SJCRH30 (cell line): ENCODE data around the gene PTOV1. TPM values are rescaled to one million over a fixed set of nuclear protein-coding genes. Genes with fewer than 3 reads are reported as not detected.
"Not testable (repeated sequence)": the region's sequence is repeated elsewhere in the genome, so short reads cannot be mapped to it uniquely, and the experiment has no call there.

Experiments
- DNase-seq, 2 experiments: peaks; one replicate each; pipeline ENCODE4 v3.0.0-alpha.2; 2015 to 2020
- H3K27ac ChIP-seq: fragments of 250-450 bp; sonication (Bioruptor Pico); 2 replicates; pipeline ENCODE4 v1.5.1; 2020; ENCODE audit warnings: mild to moderate bottlenecking, moderate library complexity
- H3K27me3 ChIP-seq: fragments of 250-450 bp; sonication (Bioruptor Pico); 2 replicates; pipeline ENCODE4 v1.5.1; 2020; ENCODE audit warnings: mild to moderate bottlenecking, moderate library complexity
- H3K36me3 ChIP-seq: fragments of 250-450 bp; sonication (Bioruptor Pico); 2 replicates; pipeline ENCODE4 v1.5.1; 2020; ENCODE audit warnings: mild to moderate bottlenecking, moderate library complexity
- H3K4me1 ChIP-seq: fragments of 250-450 bp; sonication (Bioruptor Pico); 2 replicates; pipeline ENCODE4 v1.5.1; 2020; ENCODE audit warnings: mild to moderate bottlenecking, moderate library complexity
- H3K4me3 ChIP-seq: fragments of 250-450 bp; sonication (Bioruptor Pico); 2 replicates; pipeline ENCODE4 v1.5.1; 2020; ENCODE audit warnings: mild to moderate bottlenecking, moderate library complexity
- H3K9me3 ChIP-seq: fragments of 250-450 bp; sonication (Bioruptor Pico); replicated peaks from 2 replicates; pipeline ENCODE4 v1.5.1; 2020; ENCODE audit warnings: mild to moderate bottlenecking, moderate library complexity
- total RNA-seq: library from RNA; depleted of rRNA; stranded (reverse); fragments of >200 nt; shearing (Covaris generic); gene quantifications from 2 replicates; pipeline ENCODE4 v1.2.3, GENCODE V29; 2014

PTOV1 gene
- total RNA-seq, 1 experiment from 2014 or later = 91.2 TPM

- DNase-seq = no peak
- no peak overlapping the region for H3K4me3 ChIP-seq
Measured at GRCh38 chr19:49811328-49811727, 39.6 kb upstream of the PTOV1 start.

GRCh38 chr19:49812452-49812996, 38.4 kb upstream of the PTOV1 start:
- no peaks in the 10 kb centered on the region for H3K27me3 ChIP-seq
- peaks cover 3% of the 10 kb centered on the region; the same call in 1 of the 2 replicates for H3K4me1 ChIP-seq
- peak overlapping the region; percentile 75 for H3K27ac ChIP-seq
- H3K4me3 ChIP-seq = peak overlapping the region; percentile 71
- no peaks in the 10 kb centered on the region for H3K9me3 ChIP-seq
- H3K36me3 ChIP-seq = no peaks in the 10 kb centered on the region
- no peak for DNase-seq

More at GRCh38 chr19:49811328-49811727, 39.6 kb upstream of the PTOV1 start:
- Histone ChIP-seq H3K27me3 (no peaks in the 10 kb centered on the region), H3K36me3 (peaks cover 2% of the 10 kb centered on the region; the same call in 1 of the 2 replicates), H3K9me3 (no peaks in the 10 kb centered on the region), H3K4me1 (peaks cover 3% of the 10 kb centered on the region; the same call in 1 of the 2 replicates), H3K27ac (no peak overlapping the region)

GRCh38 chr19:49812997-49813861, 37.7 kb upstream of the PTOV1 start, which contains the start of gene FUZ:
FUZ (minus strand) TSS chr19:49813292; CDS start chr19:49813106, 186 bp downstream.
- H3K36me3 ChIP-seq = no peaks in the 10 kb centered on the region
- peaks cover 3% of the 10 kb centered on the region; the same call in 1 of the 2 replicates for H3K4me1 ChIP-seq

GRCh38 chr19:49814010-49814409, 36.9 kb upstream of the PTOV1 start:
- Histone ChIP-seq H3K4me1 (peaks cover 3% of the 10 kb centered on the region; the same call in 1 of the 2 replicates), H3K27ac (no peak overlapping the region)

More at GRCh38 chr19:49812997-49813861, 37.7 kb upstream of the PTOV1 start, which contains the start of gene FUZ:
- peak; percentile 98 to 99 for DNase-seq
- H3K27me3 ChIP-seq = no peaks in the 10 kb centered on the region
- peak within 1 kb of the TSS; percentile 75 for H3K27ac ChIP-seq
- H3K4me3 ChIP-seq = peak within 1 kb of the TSS; percentile 71
- no peaks in the 10 kb centered on the region for H3K9me3 ChIP-seq

GRCh38 chr19:49816590-49816989, 34.4 kb upstream of the PTOV1 start:
- no peaks in the 10 kb centered on the region for H3K36me3 ChIP-seq
- H3K27ac ChIP-seq = no peak overlapping the region
- DNase-seq = no peak
- no peaks in the 10 kb centered on the region for H3K27me3 ChIP-seq
- H3K4me1 ChIP-seq = peaks cover 3% of the 10 kb centered on the region; the same call in 1 of the 2 replicates
- no peaks in the 10 kb centered on the region for H3K9me3 ChIP-seq
- no peak overlapping the region for H3K4me3 ChIP-seq

More at GRCh38 chr19:49814010-49814409, 36.9 kb upstream of the PTOV1 start:
- Histone ChIP-seq H3K4me3 (peak overlapping the region; percentile 71), H3K9me3 (no peaks in the 10 kb centered on the region), H3K27me3 (no peaks in the 10 kb centered on the region), H3K36me3 (no peaks in the 10 kb centered on the region)
- no peak for DNase-seq

- Histone ChIP-seq H3K27me3 (no peaks in the 10 kb centered on the region), H3K36me3 (no peaks in the 10 kb centered on the region), H3K9me3 (no peaks in the 10 kb centered on the region), H3K4me3 (peak within 1 kb of the TSS; percentile 89), H3K4me1 (peaks cover 3% of the 10 kb centered on the region; the same call in 1 of the 2 replicates), H3K27ac (peak within 1 kb of the TSS; percentile 73)
- peak; percentile 84 to 88 for DNase-seq
Measured at GRCh38 chr19:49817964-49818648, 32.9 kb upstream of the PTOV1 start, which contains the start of gene MED25. MED25 (plus strand) TSS chr19:49818289; CDS start chr19:49818342, 53 bp downstream.

- DNase-seq = no peak
- Histone ChIP-seq H3K4me3 (peak overlapping the region; percentile 89), H3K4me1 (peaks cover 3% of the 10 kb centered on the region; the same call in 1 of the 2 replicates), H3K9me3 (no peaks in the 10 kb centered on the region), H3K27ac (peak overlapping the region; percentile 73), H3K27me3 (no peaks in the 10 kb centered on the region), H3K36me3 (0 out of 2 replicates have a peak, but pooled peaks cover 3% of the 10 kb centered on the region)
Measured at GRCh38 chr19:49818649-49819370, 32.1 kb upstream of the PTOV1 start.

- H3K4me1 ChIP-seq, DNase-seq, H3K27ac ChIP-seq, H3K9me3 ChIP-seq, H3K36me3 ChIP-seq, H3K27me3 ChIP-seq, H3K4me3 ChIP-seq: not testable (repeated sequence)
Measured at GRCh38 chr19:49819452-49820115, 31.4 kb upstream of the PTOV1 start.

- Histone ChIP-seq H3K9me3 (no peaks in the 10 kb centered on the region), H3K36me3 (peaks cover 3% of the 10 kb centered on the region; the same call in 1 of the 2 replicates), H3K4me3 (no peak overlapping the region), H3K4me1 (no peaks in the 10 kb centered on the region), H3K27me3 (no peaks in the 10 kb centered on the region), H3K27ac (no peak overlapping the region)
- no peak for DNase-seq
Measured at GRCh38 chr19:49820125-49820524, 30.8 kb upstream of the PTOV1 start.

- Histone ChIP-seq H3K27ac (no peak overlapping the region), H3K4me3 (no peak overlapping the region), H3K9me3 (no peaks in the 10 kb centered on the region), H3K36me3 (peaks cover 3% of the 10 kb centered on the region; the same call in 1 of the 2 replicates), H3K4me1 (peaks cover 12% of the 10 kb centered on the region; the same call in 1 of the 2 replicates), H3K27me3 (no peaks in the 10 kb centered on the region)
- no peak for DNase-seq
Measured at GRCh38 chr19:49823472-49823871, 27.5 kb upstream of the PTOV1 start.

- H3K36me3 ChIP-seq = peaks cover 3% of the 10 kb centered on the region; the same call in 1 of the 2 replicates
- no peak overlapping the region for H3K27ac ChIP-seq
- H3K4me1 ChIP-seq = peaks cover 13% of the 10 kb centered on the region; the same call in 1 of the 2 replicates
- H3K4me3 ChIP-seq = no peak overlapping the region
- H3K27me3 ChIP-seq = no peaks in the 10 kb centered on the region
- DNase-seq = no peak
- H3K9me3 ChIP-seq = no peaks in the 10 kb centered on the region
Measured at GRCh38 chr19:49824662-49825061, 26.3 kb upstream of the PTOV1 start.

- Histone ChIP-seq H3K36me3 (peaks cover 5% of the 10 kb centered on the region; the same call in 1 of the 2 replicates), H3K4me1 (peaks cover 13% of the 10 kb centered on the region; the same call in 1 of the 2 replicates), H3K27ac (no peak overlapping the region), H3K9me3 (no peaks in the 10 kb centered on the region), H3K27me3 (no peaks in the 10 kb centered on the region), H3K4me3 (no peak overlapping the region)
- DNase-seq = no peak
Measured at GRCh38 chr19:49827034-49827433, 23.9 kb upstream of the PTOV1 start.

GRCh38 chr19:49829200-49829599, 21.8 kb upstream of the PTOV1 start:
- H3K4me1 ChIP-seq = peaks cover 13% of the 10 kb centered on the region; the same call in 1 of the 2 replicates
- no peak overlapping the region for H3K27ac ChIP-seq
- no peaks in the 10 kb centered on the region for H3K27me3 ChIP-seq
- H3K4me3 ChIP-seq = no peak overlapping the region
- H3K36me3 ChIP-seq = peaks cover 4% of the 10 kb centered on the region
- DNase-seq = no peak
- H3K9me3 ChIP-seq = no peaks in the 10 kb centered on the region
